Measurements from ENCODE around the gene AAK1. TPM values are rescaled to one million over a fixed set of nuclear protein-coding genes. Genes with fewer than 3 reads are reported as not detected.

AAK1 gene
- total RNA-seq, 4 donors from 2014 or later: 42.5 to 55.9 (median 51.2) TPM

DNA sequence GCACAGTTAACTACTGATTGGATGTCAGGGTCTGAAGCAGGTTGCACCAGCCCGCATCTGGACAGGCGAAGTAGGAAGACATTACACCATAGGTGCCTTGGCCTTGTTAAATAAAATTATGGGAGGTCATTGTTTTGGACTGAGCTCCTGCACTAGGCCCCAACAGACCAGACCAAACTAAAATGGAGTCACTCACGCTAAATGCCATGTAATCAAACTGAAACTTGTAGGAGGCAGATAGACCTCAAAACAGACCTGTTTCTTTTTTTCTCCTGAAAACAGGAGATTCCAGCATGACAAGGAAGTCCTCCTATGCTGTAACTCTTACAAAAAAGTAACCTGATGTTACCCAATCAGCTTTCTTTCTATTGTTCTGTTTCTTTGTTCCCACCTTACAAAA lies 190.9 kb downstream of the AAK1 start:
- TF ChIP-seq, protein P1, sequence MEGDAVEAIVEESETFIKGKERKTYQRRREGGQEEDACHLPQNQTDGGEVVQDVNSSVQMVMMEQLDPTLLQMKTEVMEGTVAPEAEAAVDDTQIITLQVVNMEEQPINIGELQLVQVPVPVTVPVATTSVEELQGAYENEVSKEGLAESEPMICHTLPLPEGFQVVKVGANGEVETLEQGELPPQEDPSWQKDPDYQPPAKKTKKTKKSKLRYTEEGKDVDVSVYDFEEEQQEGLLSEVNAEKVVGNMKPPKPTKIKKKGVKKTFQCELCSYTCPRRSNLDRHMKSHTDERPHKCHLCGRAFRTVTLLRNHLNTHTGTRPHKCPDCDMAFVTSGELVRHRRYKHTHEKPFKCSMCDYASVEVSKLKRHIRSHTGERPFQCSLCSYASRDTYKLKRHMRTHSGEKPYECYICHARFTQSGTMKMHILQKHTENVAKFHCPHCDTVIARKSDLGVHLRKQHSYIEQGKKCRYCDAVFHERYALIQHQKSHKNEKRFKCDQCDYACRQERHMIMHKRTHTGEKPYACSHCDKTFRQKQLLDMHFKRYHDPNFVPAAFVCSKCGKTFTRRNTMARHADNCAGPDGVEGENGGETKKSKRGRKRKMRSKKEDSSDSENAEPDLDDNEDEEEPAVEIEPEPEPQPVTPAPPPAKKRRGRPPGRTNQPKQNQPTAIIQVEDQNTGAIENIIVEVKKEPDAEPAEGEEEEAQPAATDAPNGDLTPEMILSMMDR (IDR thresholded peaks at IDR 0.05; ENCODE audit: low read depth): no peak

DNA sequence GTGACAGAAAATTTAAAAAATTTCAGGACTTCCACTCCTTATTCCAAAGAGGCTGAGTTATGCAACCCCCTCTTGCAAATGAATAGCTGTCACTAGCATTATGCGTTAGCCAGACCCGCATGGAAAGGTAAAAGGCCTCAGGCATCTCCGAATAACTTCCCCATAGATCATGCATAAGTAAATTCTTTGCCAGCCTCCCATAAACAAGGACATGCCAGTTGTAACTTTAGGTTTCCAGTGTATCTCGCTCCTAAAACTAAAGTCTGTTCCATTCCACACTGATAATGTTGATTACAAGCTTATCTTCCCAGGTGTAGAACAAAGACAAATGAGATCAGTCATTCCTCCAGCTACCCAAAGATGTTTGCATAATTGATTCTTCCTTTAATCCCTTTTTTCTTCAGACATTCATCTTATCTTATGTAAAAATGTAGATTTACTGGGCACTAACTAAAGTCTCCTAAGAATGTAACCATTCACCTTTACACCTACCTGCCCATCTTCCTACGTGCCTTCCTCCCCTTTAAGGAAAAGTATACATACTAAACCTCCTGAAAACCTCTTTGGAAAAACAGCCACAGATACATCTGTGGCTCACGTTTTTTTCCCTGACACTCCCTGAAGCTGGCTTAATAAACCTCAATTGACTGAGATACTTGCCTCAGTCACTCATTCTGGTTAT lies 192.7 kb downstream of the AAK1 start:
- TF ChIP-seq, protein P1 (IDR thresholded peaks at IDR 0.05; ENCODE audit: low read depth): no peak

DNA sequence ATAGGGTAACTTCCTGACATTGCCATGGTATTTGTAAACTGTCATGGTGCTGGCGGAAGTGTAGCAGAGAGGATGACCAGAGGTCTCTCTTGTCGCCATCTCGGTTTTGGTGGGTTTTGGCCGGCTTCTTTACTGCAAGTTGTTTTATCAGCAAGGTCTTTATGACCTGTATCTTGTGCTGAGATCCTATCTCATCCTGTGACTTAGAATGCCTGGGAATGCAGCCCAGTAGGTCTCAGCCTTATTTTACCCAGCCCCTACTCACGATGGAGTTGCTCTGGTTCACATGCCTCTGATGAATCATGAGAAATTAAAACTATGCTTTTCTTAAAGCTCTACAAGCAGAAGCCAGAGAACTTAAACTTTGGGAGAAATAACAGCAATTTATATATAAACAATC lies 193.6 kb downstream of the AAK1 start:
- TF ChIP-seq, protein P1 (IDR thresholded peaks at IDR 0.05; ENCODE audit: low read depth): no peak

DNA sequence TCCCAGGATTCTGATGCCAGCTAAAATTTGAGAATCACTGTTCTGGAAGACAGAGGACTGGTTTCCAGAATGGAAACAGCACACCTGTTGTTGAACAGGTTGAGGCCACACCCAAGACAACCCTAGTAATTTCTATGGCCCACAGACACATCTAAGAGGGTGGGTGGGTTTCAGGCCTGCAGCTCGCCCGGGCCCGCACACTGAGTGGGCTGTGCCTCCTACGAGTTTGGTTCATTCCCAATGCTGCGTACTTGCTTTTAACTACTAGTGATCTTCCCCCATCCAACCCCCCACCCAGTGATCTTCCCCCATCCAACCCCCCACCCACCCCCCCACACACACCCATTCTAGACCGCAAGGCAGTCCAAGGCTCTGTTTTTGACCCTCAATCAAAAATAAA lies 205.0 kb downstream of the AAK1 start:
- TF ChIP-seq, protein P1 (IDR thresholded peaks at IDR 0.05; ENCODE audit: low read depth): no peak

DNA sequence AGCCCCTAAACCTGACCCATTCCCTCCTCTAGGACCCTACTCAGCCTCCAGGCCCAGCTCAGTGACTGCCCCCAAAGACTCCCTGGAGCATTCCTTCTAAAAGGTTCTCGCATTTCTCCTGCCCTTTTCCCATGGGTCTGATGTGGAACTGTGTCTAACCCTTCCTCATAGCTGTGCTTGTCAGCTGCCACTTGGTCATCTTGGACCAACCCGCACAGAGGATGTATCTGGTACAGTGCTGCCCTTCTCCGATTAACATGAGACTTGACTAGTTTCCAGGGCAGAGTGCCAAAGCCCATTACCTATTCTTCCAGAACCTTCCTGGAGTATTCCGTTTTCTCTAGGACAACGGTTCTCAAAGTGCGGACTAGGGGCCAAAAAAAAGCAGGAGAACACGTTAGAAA lies 205.8 kb downstream of the AAK1 start:
- TF ChIP-seq, protein P1 (IDR thresholded peaks at IDR 0.05; ENCODE audit: low read depth): no peak

DNA sequence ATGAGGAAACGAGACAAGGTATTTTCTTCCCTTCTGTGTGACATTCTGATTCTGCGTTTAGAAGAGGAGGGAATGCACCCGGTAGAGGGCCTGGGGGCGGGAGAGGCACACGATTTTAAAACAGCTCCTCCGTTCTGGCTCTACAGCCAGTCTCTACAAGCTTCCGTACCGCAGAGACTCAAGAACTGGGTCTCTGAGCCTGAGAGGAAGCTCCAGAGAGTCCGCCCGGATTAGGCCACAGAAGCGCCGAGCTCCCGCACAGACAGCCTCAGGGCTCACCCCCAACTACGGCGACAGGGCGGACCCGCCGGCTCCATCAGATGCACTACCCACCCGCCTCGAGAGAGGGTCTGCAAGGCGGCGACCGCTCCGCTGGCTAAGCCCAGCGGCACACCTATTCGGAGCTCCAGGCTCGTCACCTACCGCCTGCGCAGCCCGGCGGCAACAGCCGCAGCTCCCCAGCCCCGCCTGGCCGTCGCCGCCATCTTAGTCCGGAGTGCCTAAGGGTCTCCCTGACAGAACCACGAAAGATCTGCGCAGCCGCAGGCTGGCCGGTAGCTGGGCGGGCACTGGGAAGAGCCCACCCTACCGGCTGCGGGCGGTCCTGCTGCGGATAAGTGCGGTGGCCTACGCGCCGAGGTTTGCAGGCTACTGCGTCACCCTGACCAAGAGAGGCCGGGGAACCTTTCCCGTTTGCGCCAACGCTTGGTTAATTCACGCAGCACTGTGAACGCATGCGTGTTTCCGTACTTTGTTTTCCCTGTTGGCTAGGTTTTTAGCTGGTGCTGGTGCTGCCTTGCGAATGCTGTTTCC lies 206.4 kb downstream of the AAK1 start, which contains the start of gene NFU1:
NFU1 (minus strand) TSS at position 498 of the 813 bp plus-strand sequence; CDS start at position 485, 13 bp downstream.
- TF ChIP-seq, protein P1 (IDR thresholded peaks at IDR 0.05; ENCODE audit: low read depth): no peak

DNA sequence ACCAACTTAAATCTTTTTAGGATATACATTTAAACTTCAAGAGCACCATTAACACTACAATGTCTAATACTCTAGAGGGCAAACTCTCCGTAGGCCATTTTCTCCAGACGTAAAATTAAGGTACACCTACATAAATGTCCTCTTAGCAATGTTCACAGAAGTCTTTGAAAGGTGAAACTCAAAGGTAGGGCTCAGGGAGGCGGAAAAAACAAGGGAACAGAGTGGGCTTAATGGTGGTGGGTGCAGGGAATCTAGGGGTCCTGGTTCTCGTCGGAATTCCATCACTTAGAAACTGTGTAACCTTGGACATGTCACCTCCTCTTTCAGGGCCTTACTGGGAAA lies 207.0 kb downstream of the AAK1 start:
- TF ChIP-seq, protein P1 (IDR thresholded peaks at IDR 0.05; ENCODE audit: low read depth): no peak

All from subcutaneous adipose tissue (tissue), 4 donors.